SK-N-SH (cell line): Measurements from ENCODE around the gene TRIM46.

Experiments
- CTCF ChIP-seq: fragments of 200-600 bp; sonication (generic); IDR thresholded peaks from 2 replicates; pipeline ENCODE4 v1.6.1; 2017; ENCODE audit warnings: antibody characterized with exemption, mild to moderate bottlenecking, moderate library complexity
- EZH2phosphoT487 ChIP-seq: fragments of 200-600 bp; sonication (generic); IDR thresholded peaks from 2 replicates; pipeline ENCODE4 v1.6.1; 2017; ENCODE audit warnings: low read depth, mixed run types, mild to moderate bottlenecking, antibody characterized with exemption, moderate library complexity, borderline replicate concordance
- FOSL2 ChIP-seq: IDR thresholded peaks from 2 replicates; pipeline ENCODE4 v1.4.0; 2012; ENCODE audit warnings: low read depth, mild to moderate bottlenecking, moderate library complexity, borderline replicate concordance
- MXI1 ChIP-seq: IDR thresholded peaks from 2 replicates; pipeline ENCODE4 v1.6.1; 2012; ENCODE audit warnings: mild to moderate bottlenecking, low read depth, low read length, improper control_type of control experiment
- NFIC ChIP-seq: IDR thresholded peaks from 2 replicates; pipeline ENCODE4 v1.4.0; 2012; ENCODE audit warnings: borderline replicate concordance
- POLR2AphosphoS5 ChIP-seq: IDR thresholded peaks from 2 replicates; pipeline ENCODE4 v1.6.1; 2012; ENCODE audit warnings: low read depth, low read length
- RFX5 ChIP-seq: IDR thresholded peaks from 2 replicates; pipeline ENCODE4 v1.6.1; 2012; ENCODE audit warnings: mild to moderate bottlenecking, improper control_type of control experiment, low read length
- SMC3 ChIP-seq: IDR thresholded peaks from 2 replicates; pipeline ENCODE4 v1.6.1; 2012; ENCODE audit warnings: low read depth, low read length, improper control_type of control experiment
- TAF1 ChIP-seq: IDR thresholded peaks from 2 replicates; pipeline ENCODE4 v1.6.1; 2012; ENCODE audit warnings: low read depth, mild to moderate bottlenecking, low read length, moderate library complexity, borderline replicate concordance
- ZBTB33 ChIP-seq: IDR thresholded peaks from 2 replicates; pipeline ENCODE4 v1.4.0; 2012; ENCODE audit warnings: low read depth, borderline replicate concordance

GRCh38 chr1:155160128-155160527, 13.5 kb upstream of the TRIM46 start:
- TF ChIP-seq TAF1 (no peak), CTCF (no peak), RFX5 (no peak), MXI1 (no peak), ZBTB33 (no peak), EZH2phosphoT487 (no peak), POLR2AphosphoS5 (no peak), NFIC (no peak), SMC3 (no peak), FOSL2 (no peak)
